ENCODE measurements around the gene MGAT2. TPM values are rescaled to one million over a fixed set of nuclear protein-coding genes. Genes with fewer than 3 reads are reported as not detected.
A peak's percentile ranks its signal among the peaks of the same experiment; 100 is the strongest.

Gene MGAT2
- total and polyA plus RNA-seq, 9 of the 15 experiments (the other 6 are each of a cell fraction or from before 2014, with no cell fraction given) = 0.03 to 33.3 (median 24.6) TPM; not detected in 1

DNA sequence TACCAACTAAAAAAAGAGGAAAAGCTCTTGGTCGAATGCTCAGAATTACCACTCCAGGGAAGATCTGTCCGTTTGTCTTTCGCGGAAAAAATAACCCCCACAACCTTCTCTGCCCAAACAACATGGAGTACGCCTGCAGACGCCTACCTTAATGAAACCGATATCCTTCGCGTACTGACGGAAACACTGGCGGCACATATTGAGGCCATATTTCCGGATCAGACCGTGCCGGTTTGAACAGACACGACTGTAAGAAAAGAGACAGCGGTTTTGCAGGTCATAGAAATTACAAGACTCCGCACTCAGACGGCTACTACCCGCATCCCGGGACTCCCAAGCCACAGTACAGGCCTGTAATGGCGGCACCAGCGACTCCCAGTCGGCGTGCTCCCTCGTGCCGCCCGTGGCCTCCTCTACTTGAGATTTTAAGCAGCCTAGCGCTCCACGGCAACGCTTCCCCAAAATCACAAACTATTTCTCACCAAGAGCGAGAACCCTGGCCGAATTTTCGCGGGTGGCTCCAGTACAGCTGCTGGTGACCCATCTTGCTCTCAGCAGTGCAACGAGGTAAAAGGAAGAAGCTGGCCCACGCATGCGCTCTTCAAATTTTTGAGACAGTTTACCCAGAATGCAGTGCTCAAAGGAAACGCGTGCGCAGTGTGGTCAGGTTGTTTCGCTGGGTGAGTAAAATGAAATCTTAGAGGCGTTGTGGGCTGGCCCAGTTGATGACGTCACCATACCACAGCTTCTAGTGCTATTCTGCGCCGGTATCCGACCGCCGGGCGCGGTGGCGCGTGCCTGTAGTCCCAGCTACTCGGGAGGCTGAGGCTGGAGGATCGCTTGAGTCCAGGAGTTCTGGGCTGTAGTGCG lies 34.6 kb upstream of the MGAT2 start, which contains the start of gene RPS29:
Gene RPS29, minus strand, starts transcription at position 578 of the 870 bp plus-strand sequence. Its CDS starts 34 bp downstream, at position 544.
- WGBS (ENCODE audit: insufficient coverage, low coverage, missing lambda C conversion rate) = 0% methylated on average over 51 of the region's 55 CpGs
- Histone ChIP-seq H3K4me3 (peak within 1 kb of the TSS; percentile 82), H3K79me2 (ENCODE audit: control insufficient read depth, insufficient read depth, low read length) (peaks cover 53% of the 10 kb centered on the region), H3K27me3 (ENCODE audit: control insufficient read depth in 2 of 2, insufficient read depth in 2 of 2, low read length in 2 of 2) (no peaks in the 10 kb centered on the region), H3K4me2 (ENCODE audit: insufficient read depth, low read length) (peak within 1 kb of the TSS; percentile 94), H3K4me1 (replicated peaks in 1 of 2; ENCODE audit: control insufficient read depth in 2 of 2, insufficient read depth in 2 of 2, low read length in 2 of 2) (peaks cover 12% of the 10 kb centered on the region in 2 experiments; a peak in 4 of 5 replicates), H2AFZ (ENCODE audit: low read depth, low read length) (peak within 1 kb of the TSS; percentile 84), H3K27ac (ENCODE audit: extremely low read depth, low read depth, low read length) (peak within 1 kb of the TSS; percentile 92), H3K9ac (ENCODE audit: insufficient read depth in 1 of 2, low read depth in 2 of 2, low read length in 2 of 2) (peak within 1 kb of the TSS; percentile 99 to 100), H4K20me1 (replicated peaks; ENCODE audit: control insufficient read depth, insufficient read depth, low read length) (peaks cover 30% of the 10 kb centered on the region), H3K9me1 (ENCODE audit: control insufficient read depth, insufficient read depth, low read length) (no peaks in the 10 kb centered on the region), H3K9me3 (replicated peaks; ENCODE audit: control insufficient read depth, insufficient read depth, low read depth, low read length) (no peaks in the 10 kb centered on the region), H3K36me3 (ENCODE audit: control insufficient read depth, insufficient read depth, low read length) (peaks cover 42% of the 10 kb centered on the region)
- intact Hi-C loops (cut with micrococcal nuclease) (loop anchor here (1.0 to 5.0 kb wide), 4 partner anchors 8 to 266 kb away; partner anchors contain the start of genes MGAT2, NEMF and RPL36AL), in situ Hi-C loops (cut with MboI) (no loop called here)
- BruUV-seq (replicated peaks) = no TSS peak
- ChIA-PET CTCF (ENCODE audit: low intra/inter-chr PET ratio) (interaction anchor here (0.5 to 1.4 kb wide), 2 partner anchors 11 to 34 kb away, joined by 3 to 6 read pairs; partner anchors contain the start of gene RPL36AL), POLR2A (interaction anchor here (0.5 to 3.0 kb wide), 11 partner anchors 9 to 194 kb away, joined by 3 to 14 read pairs (median 4); partner anchors contain the start of genes LRR1, MGAT2, POLE2 and RPL36AL)
- ATAC-seq (peak; percentile 83), DNase-seq (ENCODE audit: extremely low read depth in 1 of 4, low spot score in 3 of 4) (peak; percentile 80 to 97 (median 86)), FAIRE-seq (peak; percentile 93)
- TF ChIP-seq ELK1 (CRISPR knock-in tag; IDR thresholded peaks at IDR 0.05) = no peak
- TF ChIP-seq YBX1 (IDR thresholded peaks at IDR 0.05) = no peak
- TF ChIP-seq, protein P1, sequence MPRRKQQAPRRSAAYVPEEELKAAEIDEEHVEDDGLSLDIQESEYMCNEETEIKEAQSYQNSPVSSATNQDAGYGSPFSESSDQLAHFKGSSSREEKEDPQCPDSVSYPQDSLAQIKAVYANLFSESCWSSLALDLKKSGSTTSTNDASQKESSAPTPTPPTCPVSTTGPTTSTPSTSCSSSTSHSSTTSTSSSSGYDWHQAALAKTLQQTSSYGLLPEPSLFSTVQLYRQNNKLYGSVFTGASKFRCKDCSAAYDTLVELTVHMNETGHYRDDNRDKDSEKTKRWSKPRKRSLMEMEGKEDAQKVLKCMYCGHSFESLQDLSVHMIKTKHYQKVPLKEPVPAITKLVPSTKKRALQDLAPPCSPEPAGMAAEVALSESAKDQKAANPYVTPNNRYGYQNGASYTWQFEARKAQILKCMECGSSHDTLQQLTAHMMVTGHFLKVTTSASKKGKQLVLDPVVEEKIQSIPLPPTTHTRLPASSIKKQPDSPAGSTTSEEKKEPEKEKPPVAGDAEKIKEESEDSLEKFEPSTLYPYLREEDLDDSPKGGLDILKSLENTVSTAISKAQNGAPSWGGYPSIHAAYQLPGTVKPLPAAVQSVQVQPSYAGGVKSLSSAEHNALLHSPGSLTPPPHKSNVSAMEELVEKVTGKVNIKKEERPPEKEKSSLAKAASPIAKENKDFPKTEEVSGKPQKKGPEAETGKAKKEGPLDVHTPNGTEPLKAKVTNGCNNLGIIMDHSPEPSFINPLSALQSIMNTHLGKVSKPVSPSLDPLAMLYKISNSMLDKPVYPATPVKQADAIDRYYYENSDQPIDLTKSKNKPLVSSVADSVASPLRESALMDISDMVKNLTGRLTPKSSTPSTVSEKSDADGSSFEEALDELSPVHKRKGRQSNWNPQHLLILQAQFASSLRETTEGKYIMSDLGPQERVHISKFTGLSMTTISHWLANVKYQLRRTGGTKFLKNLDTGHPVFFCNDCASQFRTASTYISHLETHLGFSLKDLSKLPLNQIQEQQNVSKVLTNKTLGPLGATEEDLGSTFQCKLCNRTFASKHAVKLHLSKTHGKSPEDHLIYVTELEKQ (CRISPR knock-in tag; IDR thresholded peaks at IDR 0.05) = no peak
- TF ChIP-seq ADNP (tag; IDR thresholded peaks at IDR 0.05) = no peak
- peak; percentile 44; the same call in 1 of the 2 replicates for TF ChIP-seq BHLHE40 (IDR thresholded peaks at IDR 0.05; ENCODE audit: low read length)
- peak in 1 of 2 experiments; percentile 80; a peak in 2 of 4 replicates for TF ChIP-seq CSDE1 (IDR thresholded peaks at IDR 0.05)
- no peak for TF ChIP-seq ETS2 (tag; IDR thresholded peaks at IDR 0.05; ENCODE audit: borderline replicate concordance, poor library complexity, severe bottlenecking)
- no peak for TF ChIP-seq USF1 (CRISPR knock-in tag; IDR thresholded peaks at IDR 0.05)
- no peak for TF ChIP-seq HNRNPUL1 (IDR thresholded peaks at IDR 0.05; ENCODE audit: low read length)
- TF ChIP-seq, protein P2, sequence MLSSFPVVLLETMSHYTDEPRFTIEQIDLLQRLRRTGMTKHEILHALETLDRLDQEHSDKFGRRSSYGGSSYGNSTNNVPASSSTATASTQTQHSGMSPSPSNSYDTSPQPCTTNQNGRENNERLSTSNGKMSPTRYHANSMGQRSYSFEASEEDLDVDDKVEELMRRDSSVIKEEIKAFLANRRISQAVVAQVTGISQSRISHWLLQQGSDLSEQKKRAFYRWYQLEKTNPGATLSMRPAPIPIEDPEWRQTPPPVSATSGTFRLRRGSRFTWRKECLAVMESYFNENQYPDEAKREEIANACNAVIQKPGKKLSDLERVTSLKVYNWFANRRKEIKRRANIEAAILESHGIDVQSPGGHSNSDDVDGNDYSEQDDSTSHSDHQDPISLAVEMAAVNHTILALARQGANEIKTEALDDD (IDR thresholded peaks at IDR 0.05) = no peak
- 0 out of 2 replicates have a peak, but pooled peaks have one; percentile 34 for TF ChIP-seq TARDBP (IDR thresholded peaks at IDR 0.05)
- no peak for TF ChIP-seq TFAM (CRISPR knock-in tag; conservative IDR thresholded peaks at IDR 0.05)
- no peak for TF ChIP-seq HES1 (IDR thresholded peaks at IDR 0.05; ENCODE audit: low read depth)
- peak; percentile 93 for TF ChIP-seq SP1 (CRISPR knock-in tag; IDR thresholded peaks at IDR 0.05)

Data from K562 (cell line).